ENCODE results near the gene MACROD2. TPM values are rescaled to one million over a fixed set of nuclear protein-coding genes. Genes with fewer than 3 reads are reported as not detected.

Gene MACROD2
- total RNA-seq, 1 experiment from 2014 or later: 3.7 TPM

DNA sequence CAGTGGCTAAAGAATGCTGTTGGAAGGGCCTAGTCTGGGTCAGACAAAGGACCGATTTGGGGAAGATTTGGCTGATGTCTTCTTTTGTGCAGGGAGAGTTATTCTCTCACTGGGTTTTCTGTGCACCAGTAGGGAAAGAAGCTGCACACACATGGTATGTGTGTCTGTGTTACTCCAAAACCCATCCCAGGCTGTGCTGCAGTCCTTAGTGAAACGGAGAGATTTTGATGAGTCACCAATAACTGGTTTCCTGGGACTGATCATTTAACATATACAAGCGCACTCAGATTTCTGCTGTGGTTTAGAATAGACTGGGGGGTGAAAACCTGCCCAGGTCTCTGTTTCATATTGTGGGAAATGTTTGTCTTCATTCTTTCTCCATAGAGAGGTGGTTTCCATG lies 1528.1 kb downstream of the MACROD2 start:
- Histone ChIP-seq H3K4me2 (ENCODE audit: low read length) (no peak overlapping the region), H3K79me2 (ENCODE audit: insufficient read depth, low read length) (no peaks in the 10 kb centered on the region), H3K9me2 (ENCODE audit: insufficient read depth) (no peaks in the 10 kb centered on the region), H3K36me3 (ENCODE audit: control insufficient read depth in 1 of 2, insufficient read depth in 2 of 2, low read length in 2 of 2) (no peaks in the 10 kb centered on the region), H3K9ac (ENCODE audit: low read length) (no peak overlapping the region), H3K4me1 (ENCODE audit: control insufficient read depth in 1 of 2, insufficient read depth in 2 of 2, low read length in 2 of 2) (no peaks in the 10 kb centered on the region), H3K27ac (ENCODE audit: low read depth, low read length) (no peak overlapping the region), H4K20me1 (ENCODE audit: insufficient read depth) (no peaks in the 10 kb centered on the region), H2AFZ (ENCODE audit: low read depth, low read length, poor library complexity, severe bottlenecking) (no peak overlapping the region), H3K27me3 (ENCODE audit: insufficient read depth, low read length) (no peaks in the 10 kb centered on the region), H3K4me3 (replicated peaks in 1 of 2; ENCODE audit: low read depth in 1 of 2, low read length in 2 of 2) (no peak overlapping the region), H3K9me3 (ENCODE audit: control insufficient read depth in 1 of 2, insufficient read depth in 1 of 2, low read depth in 1 of 2, low read length in 2 of 2) (peaks cover 8 to 13% of the 10 kb centered on the region in 2 experiments; a peak in 2 of 4 replicates)
- CTCF ChIA-PET: no interaction called here
- POLR2A ChIA-PET: no interaction called here
- RAD21 ChIA-PET (ENCODE audit: low non-redundant PET in 1 of 2, low total read pairs in 2 of 2, uncharacterized antibody in 2 of 2, unreplicated experiment in 2 of 2): no interaction called here
- TF ChIP-seq TCF7L2 (IDR thresholded peaks at IDR 0.05; ENCODE audit: borderline replicate concordance, extremely low read depth, insufficient read depth, insufficient read length) (no peak), POLR2AphosphoS5 (IDR thresholded peaks at IDR 0.05; ENCODE audit: low read depth, low read length) (no peak), POLR2A (IDR thresholded peaks at IDR 0.05; ENCODE audit: borderline replicate concordance, extremely low read depth, insufficient read depth, insufficient read length) (no peak), EZH2phosphoT487 (IDR thresholded peaks at IDR 0.05; ENCODE audit: borderline replicate concordance) (no peak), SP1 (IDR thresholded peaks at IDR 0.05; ENCODE audit: low read depth) (no peak), EZH2 (IDR thresholded peaks at IDR 0.05) (no peak), ZNF274 (IDR thresholded peaks at IDR 0.05; ENCODE audit: low read depth, low read length) (no peak), RAD21 (IDR thresholded peaks at IDR 0.05; ENCODE audit: low read depth) (no peak), JUND (IDR thresholded peaks at IDR 0.05) (no peak), CEBPB (IDR thresholded peaks at IDR 0.05; ENCODE audit: low read depth) (no peak), YY1 (IDR thresholded peaks at IDR 0.05; ENCODE audit: extremely low read depth, insufficient replicate concordance, low read depth, low read length) (no peak), SRF (IDR thresholded peaks at IDR 0.05; ENCODE audit: low read depth) (no peak), ELF1 (IDR thresholded peaks at IDR 0.05; ENCODE audit: borderline replicate concordance, low read depth) (no peak), EGR1 (IDR thresholded peaks at IDR 0.05; ENCODE audit: low read depth) (no peak)
- TF ChIP-seq, protein P1, sequence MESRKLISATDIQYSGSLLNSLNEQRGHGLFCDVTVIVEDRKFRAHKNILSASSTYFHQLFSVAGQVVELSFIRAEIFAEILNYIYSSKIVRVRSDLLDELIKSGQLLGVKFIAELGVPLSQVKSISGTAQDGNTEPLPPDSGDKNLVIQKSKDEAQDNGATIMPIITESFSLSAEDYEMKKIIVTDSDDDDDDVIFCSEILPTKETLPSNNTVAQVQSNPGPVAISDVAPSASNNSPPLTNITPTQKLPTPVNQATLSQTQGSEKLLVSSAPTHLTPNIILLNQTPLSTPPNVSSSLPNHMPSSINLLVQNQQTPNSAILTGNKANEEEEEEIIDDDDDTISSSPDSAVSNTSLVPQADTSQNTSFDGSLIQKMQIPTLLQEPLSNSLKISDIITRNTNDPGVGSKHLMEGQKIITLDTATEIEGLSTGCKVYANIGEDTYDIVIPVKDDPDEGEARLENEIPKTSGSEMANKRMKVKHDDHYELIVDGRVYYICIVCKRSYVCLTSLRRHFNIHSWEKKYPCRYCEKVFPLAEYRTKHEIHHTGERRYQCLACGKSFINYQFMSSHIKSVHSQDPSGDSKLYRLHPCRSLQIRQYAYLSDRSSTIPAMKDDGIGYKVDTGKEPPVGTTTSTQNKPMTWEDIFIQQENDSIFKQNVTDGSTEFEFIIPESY (IDR thresholded peaks at IDR 0.05; ENCODE audit: extremely low read depth, insufficient replicate concordance, low read length): no peak
- TF ChIP-seq, protein P2, sequence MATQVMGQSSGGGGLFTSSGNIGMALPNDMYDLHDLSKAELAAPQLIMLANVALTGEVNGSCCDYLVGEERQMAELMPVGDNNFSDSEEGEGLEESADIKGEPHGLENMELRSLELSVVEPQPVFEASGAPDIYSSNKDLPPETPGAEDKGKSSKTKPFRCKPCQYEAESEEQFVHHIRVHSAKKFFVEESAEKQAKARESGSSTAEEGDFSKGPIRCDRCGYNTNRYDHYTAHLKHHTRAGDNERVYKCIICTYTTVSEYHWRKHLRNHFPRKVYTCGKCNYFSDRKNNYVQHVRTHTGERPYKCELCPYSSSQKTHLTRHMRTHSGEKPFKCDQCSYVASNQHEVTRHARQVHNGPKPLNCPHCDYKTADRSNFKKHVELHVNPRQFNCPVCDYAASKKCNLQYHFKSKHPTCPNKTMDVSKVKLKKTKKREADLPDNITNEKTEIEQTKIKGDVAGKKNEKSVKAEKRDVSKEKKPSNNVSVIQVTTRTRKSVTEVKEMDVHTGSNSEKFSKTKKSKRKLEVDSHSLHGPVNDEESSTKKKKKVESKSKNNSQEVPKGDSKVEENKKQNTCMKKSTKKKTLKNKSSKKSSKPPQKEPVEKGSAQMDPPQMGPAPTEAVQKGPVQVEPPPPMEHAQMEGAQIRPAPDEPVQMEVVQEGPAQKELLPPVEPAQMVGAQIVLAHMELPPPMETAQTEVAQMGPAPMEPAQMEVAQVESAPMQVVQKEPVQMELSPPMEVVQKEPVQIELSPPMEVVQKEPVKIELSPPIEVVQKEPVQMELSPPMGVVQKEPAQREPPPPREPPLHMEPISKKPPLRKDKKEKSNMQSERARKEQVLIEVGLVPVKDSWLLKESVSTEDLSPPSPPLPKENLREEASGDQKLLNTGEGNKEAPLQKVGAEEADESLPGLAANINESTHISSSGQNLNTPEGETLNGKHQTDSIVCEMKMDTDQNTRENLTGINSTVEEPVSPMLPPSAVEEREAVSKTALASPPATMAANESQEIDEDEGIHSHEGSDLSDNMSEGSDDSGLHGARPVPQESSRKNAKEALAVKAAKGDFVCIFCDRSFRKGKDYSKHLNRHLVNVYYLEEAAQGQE (IDR thresholded peaks at IDR 0.05; ENCODE audit: low read depth): no peak
- TF ChIP-seq, protein P3, sequence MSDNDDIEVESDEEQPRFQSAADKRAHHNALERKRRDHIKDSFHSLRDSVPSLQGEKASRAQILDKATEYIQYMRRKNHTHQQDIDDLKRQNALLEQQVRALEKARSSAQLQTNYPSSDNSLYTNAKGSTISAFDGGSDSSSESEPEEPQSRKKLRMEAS (IDR thresholded peaks at IDR 0.05): no peak
- TF ChIP-seq, protein P4, sequence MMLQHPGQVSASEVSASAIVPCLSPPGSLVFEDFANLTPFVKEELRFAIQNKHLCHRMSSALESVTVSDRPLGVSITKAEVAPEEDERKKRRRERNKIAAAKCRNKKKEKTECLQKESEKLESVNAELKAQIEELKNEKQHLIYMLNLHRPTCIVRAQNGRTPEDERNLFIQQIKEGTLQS (IDR thresholded peaks at IDR 0.05): no peak
- no peak for DNase-seq (ENCODE audit: low read depth, low spot score)
- no TSS peak for BruUV-seq (replicated peaks)
- ATAC-seq: no peak
- intact Hi-C loops (cut with micrococcal nuclease): no loop called here

Measured in HCT116 (cell line).